H1 (cell line): ENCODE measurements around the gene MUC13. TPM values are rescaled to one million over a fixed set of nuclear protein-coding genes. Genes with fewer than 3 reads are reported as not detected.

ENCODE experiments used
- CTCF ChIA-PET: fragments of 300-600 bp; sonication (Branson Sonifier 250); formaldehyde crosslinking; loops from one replicate; lab custom pipeline; 2021; ENCODE audit not compliant: partially characterized antibody; lab: Charles Lee
- POLR2A ChIA-PET: fragments of 300-600 bp; sonication (Branson Sonifier 250); formaldehyde crosslinking; loops from one replicate; lab custom pipeline; 2021; ENCODE audit warnings: inconsistent platforms; ENCODE audit not compliant: partially characterized antibody; lab: Charles Lee
- DNase-seq, 2 experiments: peaks; one replicate each; pipeline versions ENCODE4 v3.0.0 to v3.0.0-alpha.2; 2010 to 2022; ENCODE audit warnings: low spot score in 2 of 2, low read depth in 1 of 2, mixed read lengths in 1 of 2
- FAIRE-seq: peaks from 2 replicates; lab custom pipeline; 2011; peaks lifted over from hg19 to GRCh38; lab: Jason Lieb, UNC
- H2AFZ ChIP-seq: 2 replicates; pipeline ENCODE4 v1.8.1; 2012; ENCODE audit warnings: low read length, inconsistent platforms
- H2AK5ac ChIP-seq: 2 replicates; pipeline ENCODE4 v1.6.1; 2013; ENCODE audit warnings: low read depth, low read length
- H2BK120ac ChIP-seq: replicated peaks from 2 replicates; pipeline ENCODE3; 2013; ENCODE audit warnings: low read depth, low read length, inconsistent platforms
- H2BK12ac ChIP-seq: 2 replicates; pipeline ENCODE4 v1.6.1; 2013; ENCODE audit warnings: low read depth, low read length
- H2BK15ac ChIP-seq: 2 replicates; pipeline ENCODE4 v1.6.1; 2013; ENCODE audit warnings: low read length
- H2BK20ac ChIP-seq: 2 replicates; pipeline ENCODE4 v1.6.1; 2013; ENCODE audit warnings: low read length
- H2BK5ac ChIP-seq: 2 replicates; pipeline ENCODE4 v1.6.1; 2013; ENCODE audit warnings: low read depth, low read length
- H3K14ac ChIP-seq: 2 replicates; pipeline ENCODE4 v1.6.1; 2013; ENCODE audit warnings: inconsistent platforms; ENCODE audit not compliant: insufficient read length
- H3K18ac ChIP-seq: 2 replicates; pipeline ENCODE4 v1.6.1; 2013; ENCODE audit warnings: low read length; ENCODE audit errors: extremely low read depth
- H3K23ac ChIP-seq: 2 replicates; pipeline ENCODE4 v1.6.1; 2013; ENCODE audit warnings: inconsistent platforms; ENCODE audit not compliant: insufficient read length
- H3K23me2 ChIP-seq: 2 replicates; pipeline ENCODE4 v1.6.1; 2013; ENCODE audit warnings: low read depth, low read length
- H3K27ac ChIP-seq: 2 replicates; pipeline ENCODE4 v1.6.1; 2011; ENCODE audit warnings: low read depth, low read length, inconsistent platforms
- H3K27me3 ChIP-seq, 4 experiments: replicated peaks in 1 of 4; 1 replicate in 1 of 4; 2 replicates in 3 of 4; pipeline versions ENCODE4 v1.6.1 to v1.8.1; 2011 to 2013; ENCODE audit warnings: low read length in 3 of 4, mild to moderate bottlenecking in 3 of 4, inconsistent platforms in 2 of 4, mixed read lengths in 2 of 4, moderate library complexity in 1 of 4; ENCODE audit not compliant: control insufficient read depth in 3 of 4, insufficient read depth in 3 of 4; ENCODE audit errors: extremely low read depth in 1 of 4
- H3K36me3 ChIP-seq, 4 experiments: 2 replicates each; pipeline versions ENCODE4 v1.6.1 to v1.8.1; 2011 to 2013; ENCODE audit warnings: mild to moderate bottlenecking in 4 of 4, low read length in 3 of 4, moderate library complexity in 2 of 4, control low read depth in 1 of 4, inconsistent platforms in 1 of 4; ENCODE audit not compliant: insufficient read depth in 4 of 4, control insufficient read depth in 2 of 4
- H3K4ac ChIP-seq: replicated peaks from 2 replicates; pipeline ENCODE3; 2013; ENCODE audit warnings: low read length, low read depth, mixed read lengths, inconsistent platforms; ENCODE audit not compliant: insufficient read length
- H3K4me1 ChIP-seq, 4 experiments: replicated peaks in 1 of 4; 1 replicate in 1 of 4; 2 replicates in 3 of 4; pipeline versions ENCODE4 v1.6.1 to v1.8.1; 2011 to 2013; ENCODE audit warnings: low read length in 3 of 4, inconsistent platforms in 2 of 4, mixed read lengths in 1 of 4; ENCODE audit not compliant: insufficient read depth in 4 of 4, control insufficient read depth in 3 of 4
- H3K4me2 ChIP-seq, 2 experiments: 2 replicates each; pipeline versions ENCODE4 v1.6.1 to v1.8.1; 2011 to 2013; ENCODE audit warnings: low read depth in 2 of 2, low read length in 2 of 2, control low read depth in 1 of 2, inconsistent platforms in 1 of 2, mild to moderate bottlenecking in 1 of 2; ENCODE audit not compliant: insufficient read depth in 1 of 2
- H3K4me3 ChIP-seq, 4 experiments: fragments of 200-600, 300-600 bp in 1 of 4; sonication (generic), shearing (Covaris generic), sonication (Bioruptor Twin) in 1 of 4; 2 replicates each; pipeline versions ENCODE4 v1.5.1 to v1.8.1; 2011 to 2016; ENCODE audit warnings: low read length in 4 of 4, low read depth in 3 of 4, control low read depth in 2 of 4, inconsistent platforms in 2 of 4, mild to moderate bottlenecking in 2 of 4, mixed read lengths in 1 of 4, moderate library complexity in 1 of 4; ENCODE audit not compliant: insufficient read depth in 2 of 4; ENCODE audit errors: extremely low read depth in 1 of 4
- H3K56ac ChIP-seq: replicated peaks from 2 replicates; pipeline ENCODE3; 2013; ENCODE audit warnings: low read depth, mild to moderate bottlenecking, mixed read lengths, low read length, inconsistent platforms; ENCODE audit not compliant: insufficient read length
- H3K79me1 ChIP-seq: 2 replicates; pipeline ENCODE4 v1.6.1; 2013; ENCODE audit warnings: low read depth, low read length, control low read depth
- H3K79me2 ChIP-seq, 2 experiments: 2 replicates each; pipeline versions ENCODE4 v1.6.1 to v1.8.1; 2012 to 2013; ENCODE audit warnings: low read length in 2 of 2, mild to moderate bottlenecking in 2 of 2, inconsistent platforms in 1 of 2; ENCODE audit not compliant: insufficient read depth in 2 of 2, control insufficient read depth in 1 of 2
- H3K9ac ChIP-seq, 4 experiments: replicated peaks in 1 of 4; 1 replicate in 1 of 4; 2 replicates in 3 of 4; pipeline versions ENCODE4 v1.6.1 to v1.8.1; 2011 to 2013; ENCODE audit warnings: low read depth in 3 of 4, low read length in 3 of 4, control low read depth in 2 of 4, mild to moderate bottlenecking in 2 of 4, moderate library complexity in 2 of 4, inconsistent platforms in 1 of 4; ENCODE audit errors: extremely low read depth in 1 of 4
- H3K9me3 ChIP-seq, 2 experiments: 2 replicates each; pipeline versions ENCODE4 v1.6.1 to v1.8.1; 2012 to 2013; ENCODE audit warnings: mild to moderate bottlenecking in 2 of 2, moderate library complexity in 2 of 2, control low read depth in 1 of 2, inconsistent platforms in 1 of 2, low read depth in 1 of 2, low read length in 1 of 2, mixed read lengths in 1 of 2; ENCODE audit not compliant: insufficient read depth in 2 of 2
- H4K20me1 ChIP-seq, 2 experiments: replicated peaks in 1 of 2; 2 replicates each; pipeline versions ENCODE3 to v1.8.1; 2011 to 2013; ENCODE audit warnings: inconsistent platforms in 2 of 2, low read length in 2 of 2, mild to moderate bottlenecking in 1 of 2; ENCODE audit not compliant: insufficient read depth in 2 of 2, control insufficient read depth in 1 of 2
- H4K5ac ChIP-seq: 2 replicates; pipeline ENCODE4 v1.6.1; 2013; ENCODE audit warnings: low read length, low read depth, mixed read lengths, inconsistent platforms; ENCODE audit not compliant: insufficient read length
- H4K8ac ChIP-seq: 2 replicates; pipeline ENCODE4 v1.8.0; 2013; ENCODE audit warnings: mild to moderate bottlenecking, moderate library complexity, low read length, inconsistent platforms; ENCODE audit not compliant: insufficient read depth; ENCODE audit errors: extremely low read depth
- H4K91ac ChIP-seq: replicated peaks from 2 replicates; pipeline ENCODE3; 2013; ENCODE audit warnings: low read length, mixed read lengths, inconsistent platforms; ENCODE audit not compliant: insufficient read length
- BRCA1 ChIP-seq: IDR thresholded peaks from 2 replicates; pipeline ENCODE4 v1.6.1; 2012; ENCODE audit warnings: low read depth, low read length, improper control_type of control experiment
- CHD2 ChIP-seq: IDR thresholded peaks from 2 replicates; pipeline ENCODE4 v1.6.1; 2012; ENCODE audit warnings: low read length, improper control_type of control experiment
- EGR1 ChIP-seq: IDR thresholded peaks from 2 replicates; pipeline ENCODE4 v1.6.1; 2011; ENCODE audit warnings: low read depth, low read length, borderline replicate concordance
- KDM1A ChIP-seq: fragments of 200-600, 300-600 bp; sonication (generic); IDR thresholded peaks from 2 replicates; pipeline ENCODE4 v1.7.1; 2016; ENCODE audit warnings: mild to moderate bottlenecking, low read length, borderline replicate concordance
- NANOG ChIP-seq: IDR thresholded peaks from 2 replicates; pipeline ENCODE4 v1.6.1; 2011; ENCODE audit warnings: low read length, low read depth, mild to moderate bottlenecking, inconsistent platforms; ENCODE audit not compliant: insufficient read depth, poor library complexity, severe bottlenecking
- WGBS, 2 experiments: shearing (Covaris generic) in 1 of 2; methylation state at CpG; one replicate each; pipeline versions ENCODE4 v1.1.6 to v1.1.7; 2013 to 2015; ENCODE audit warnings: low lambda C conversion rate in 2 of 2, mixed read lengths in 2 of 2, inconsistent platforms in 1 of 2, low coverage in 1 of 2, missing lambda C conversion rate in 1 of 2; ENCODE audit not compliant: insufficient replicate concordance in 2 of 2, insufficient coverage in 1 of 2, insufficient read length in 1 of 2; ENCODE audit errors: extremely low coverage in 1 of 2, missing lambda C conversion rate in 1 of 2; 5-methylcytosine and 5-hydroxymethylcytosine counted together
- polyA plus RNA-seq, 7 experiments: library from polyadenylated mRNA; depleted of rRNA in 3 of 7; stranded (reverse) in 5 of 7; unstranded in 2 of 7; fragments of >200 nt in 5 of 7; fragments of 200-250 nt in 2 of 7; gene quantifications; 1 replicate in 5 of 7; 2 replicates in 1 of 7; 4 replicates in 1 of 7; pipeline versions ENCODE4 v1.2.1 to v1.2.3, GENCODE V29; 2011 to 2013; ENCODE audit warnings: missing spikeins in 2 of 7, mixed read lengths in 2 of 7
- total RNA-seq: library from RNA; stranded (reverse); fragmentation: NEBNext Ultra II Directional; extraction: Animal tissue kit (Norgen Biotek cat#: 25700); gene quantifications from 2 replicates; pipeline ENCODE4 v1.2.1, GENCODE V29; 2021

MUC13 gene
- total and polyA plus RNA-seq, 2 of the 8 experiments (the other 6 are each of a cell fraction or from before 2014, with no cell fraction given) = not detected

DNA sequence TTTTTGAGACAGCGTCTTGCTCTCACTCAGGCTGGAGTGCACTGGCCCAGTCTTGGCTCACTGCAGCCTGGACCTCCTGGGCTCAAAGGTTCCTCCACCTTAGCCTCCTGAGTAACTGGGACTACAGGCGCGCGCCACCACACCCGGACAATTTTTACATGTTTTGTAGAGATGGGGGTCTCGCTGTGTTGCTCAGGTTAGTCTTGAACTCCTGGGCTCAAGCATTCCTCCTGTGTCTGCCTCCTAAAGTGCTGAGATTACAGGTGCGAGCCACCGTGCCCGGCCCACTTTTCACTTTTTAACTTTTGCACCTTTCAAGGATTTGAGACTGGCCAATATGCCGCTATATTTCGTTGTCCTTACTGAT, 46.6 kb downstream of the MUC13 start:
- H3K36me3 ChIP-seq = no peaks in the 10 kb centered on the region
- H3K79me2 ChIP-seq = peaks cover 0 to 28% of the 10 kb centered on the region in 2 experiments; a peak in 2 of 4 replicates
- POLR2A ChIA-PET = interaction anchor here (0.9 to 3.6 kb wide), 13 partner anchors 8 to 158 kb away, joined by 3 to 18 read pairs (median 3); partner anchors contain the start of gene UMPS
- no peak overlapping the region for H2AFZ ChIP-seq
- H3K23ac ChIP-seq = no peak overlapping the region
- no peak for FAIRE-seq
- H2BK5ac ChIP-seq = peak overlapping the region; percentile 96
- peaks cover 5% of the 10 kb centered on the region for H3K23me2 ChIP-seq
- H3K56ac ChIP-seq = no peak overlapping the region
- peak overlapping the region; percentile 81 to 93 for H3K4me2 ChIP-seq
- WGBS, 2 experiments = 87% methylated on average over 10 of the region's 11 CpGs; no CpG with 5 or more reads in 1 of the 2 experiments
- H3K4ac ChIP-seq = no peak overlapping the region
- H2BK20ac ChIP-seq = no peak overlapping the region
- no peak for DNase-seq
- peaks cover 4 to 34% (median 26%) of the 10 kb centered on the region in 4 experiments for H3K4me1 ChIP-seq
- no peaks in the 10 kb centered on the region for H3K27me3 ChIP-seq
- no peaks in the 10 kb centered on the region for H4K20me1 ChIP-seq
- no peak overlapping the region for H4K5ac ChIP-seq
- peak overlapping the region; percentile 99; the same call in 1 of the 2 replicates for H2BK12ac ChIP-seq
- no peaks in the 10 kb centered on the region for H3K79me1 ChIP-seq
- H3K27ac ChIP-seq = no peak overlapping the region; the same call in 1 of the 2 replicates
- H3K9me3 ChIP-seq = no peaks in the 10 kb centered on the region
- CTCF ChIA-PET = interaction anchor here (1.0 to 2.4 kb wide), 6 partner anchors 10 to 127 kb away, joined by 3 to 10 read pairs (median 6); no protein-coding TSS in a partner anchor
- TF ChIP-seq KDM1A (peak; percentile 56; the same call in 1 of the 2 replicates), CHD2 (no peak), EGR1 (no peak), BRCA1 (no peak), NANOG (no peak)
- H3K14ac ChIP-seq = no peak overlapping the region
- no peak overlapping the region for H4K8ac ChIP-seq
- 0 out of 2 replicates have a peak overlapping the region, but pooled peaks have one; percentile 17 for H3K18ac ChIP-seq
- H3K9ac ChIP-seq = peak overlapping the region in 2 of 4 experiments; percentile 67 to 71; a peak in 1 of 7 replicates
- H3K4me3 ChIP-seq = peak overlapping the region; percentile 52 to 88 (median 64)
- no peak overlapping the region for H2BK120ac ChIP-seq
- H2AK5ac ChIP-seq = no peak overlapping the region; the same call in 1 of the 2 replicates
- no peak overlapping the region for H4K91ac ChIP-seq
- no peak overlapping the region for H2BK15ac ChIP-seq
